GM08714 (cell line): ENCODE data around the gene PCK2.

Source experiments
- H3K4me3 ChIP-seq: fragments of 200-500 bp; sonication (Bioruptor generic); 2 replicates; pipeline ENCODE4 v1.5.1; 2014; ENCODE audit warnings: mild to moderate bottlenecking, low read length, inconsistent platforms
- ZNF274 ChIP-seq: IDR thresholded peaks from 2 replicates; pipeline ENCODE4 v1.6.1; 2012; ENCODE audit warnings: mild to moderate bottlenecking, low read depth, low read length

The PCK2 gene

GRCh38 chr14:24067133-24068082 is 26.7 kb upstream of the PCK2 start:
- TF ChIP-seq ZNF274: no peak
- no peak overlapping the region for H3K4me3 ChIP-seq

DNA sequence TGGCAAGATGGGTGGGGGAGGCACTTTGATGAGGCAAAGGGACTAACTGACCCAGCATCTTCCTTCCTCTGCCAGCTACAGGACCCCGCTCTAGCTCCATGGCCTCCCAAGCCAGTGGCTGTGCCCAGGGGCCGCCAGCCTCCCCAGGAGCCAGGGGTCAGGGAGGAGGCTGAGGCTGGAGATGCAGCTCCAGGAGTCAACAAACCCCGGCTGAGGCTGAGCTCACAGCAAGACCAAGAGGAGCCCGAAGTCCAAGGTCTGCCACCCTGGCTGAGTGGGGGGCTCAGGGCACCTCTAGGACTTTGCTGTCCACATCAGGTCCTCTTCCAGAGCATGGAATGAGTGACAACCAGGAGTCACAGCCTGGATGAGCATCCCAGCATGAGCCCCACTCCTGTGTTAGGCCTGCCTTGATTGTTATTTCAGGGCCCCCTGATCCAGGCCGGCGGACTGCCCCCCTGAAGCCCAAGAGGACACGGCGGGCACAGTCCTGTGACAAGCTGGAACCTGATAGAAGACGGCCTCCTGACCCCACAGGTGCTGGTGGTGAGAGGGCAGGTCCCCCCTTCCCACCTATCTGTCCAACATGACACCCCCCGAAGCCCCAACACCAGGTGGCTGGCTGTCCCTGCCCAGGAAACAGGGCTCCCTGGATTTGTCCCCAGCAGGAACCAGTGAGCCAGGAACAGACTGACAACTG is 25.2 kb upstream of the PCK2 start:
- no peak for TF ChIP-seq ZNF274
- no peak overlapping the region for H3K4me3 ChIP-seq

DNA sequence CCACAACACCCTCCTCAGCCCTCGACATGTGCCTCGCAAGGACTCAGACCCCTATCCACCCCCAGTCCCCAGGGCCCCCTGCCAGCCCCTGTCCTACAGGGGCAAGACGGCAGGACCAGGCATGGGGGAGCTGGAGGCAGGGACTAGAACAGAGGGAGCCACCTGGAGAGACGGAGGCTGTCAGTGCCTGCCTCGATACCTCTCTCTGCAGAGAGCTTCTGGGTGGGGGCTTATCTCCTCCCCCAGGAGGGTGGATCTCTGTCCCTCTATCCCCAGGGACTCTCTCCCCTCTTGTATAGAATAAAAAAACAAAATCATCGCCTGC is 24.7 kb upstream of the PCK2 start:
- no peak overlapping the region for H3K4me3 ChIP-seq
- no peak for TF ChIP-seq ZNF274

DNA sequence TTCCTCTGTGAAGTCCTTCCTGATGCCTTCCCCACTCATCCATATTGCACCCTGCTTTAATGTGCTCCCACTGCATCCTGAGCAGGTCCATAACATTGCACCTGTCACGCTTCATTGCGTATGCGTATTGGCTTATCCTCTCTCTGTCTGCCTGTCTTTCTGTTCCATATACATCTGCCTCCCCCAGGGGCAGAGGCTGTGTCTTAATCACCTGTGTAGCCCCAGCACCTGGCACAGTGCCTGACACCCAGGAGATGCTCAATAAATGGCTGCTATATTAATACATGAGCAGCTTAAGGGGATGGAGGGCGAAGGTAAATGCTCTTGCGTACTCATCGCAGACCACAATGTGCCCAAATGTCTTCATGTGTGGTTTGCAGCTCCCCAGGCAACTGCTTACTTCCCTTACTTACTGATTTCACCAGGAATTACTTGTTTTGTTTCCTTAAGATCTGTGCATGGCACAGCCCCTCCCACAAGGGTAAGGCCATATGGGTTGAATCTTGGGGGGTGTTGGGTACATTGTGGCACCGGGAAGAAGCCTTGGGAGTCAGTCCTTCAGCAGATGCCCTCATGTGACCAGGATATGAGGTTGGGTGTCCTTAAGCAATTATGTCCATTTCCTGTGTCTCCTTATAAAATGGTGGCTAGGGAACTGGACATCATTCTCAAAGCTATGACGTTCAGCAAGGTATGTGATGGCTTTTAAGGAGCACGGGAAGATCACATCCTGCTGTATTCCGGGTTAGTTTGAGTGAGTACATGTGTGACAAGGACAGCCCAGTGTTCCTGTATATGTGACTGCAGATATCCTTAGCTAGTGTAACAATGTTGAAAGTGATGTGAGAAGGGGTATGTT is 23.6 kb upstream of the PCK2 start:
- H3K4me3 ChIP-seq: no peak overlapping the region
- no peak for TF ChIP-seq ZNF274

- no peak for TF ChIP-seq ZNF274
- no peak within 1 kb of the TSS for H3K4me3 ChIP-seq
Measured at GRCh38 chr14:24071144-24071697, 22.9 kb upstream of the PCK2 start, which contains the start of gene CPNE6. Gene CPNE6 (plus strand): TSS chr14:24071562. CDS start chr14:24072937, 1,375 bp downstream.

DNA sequence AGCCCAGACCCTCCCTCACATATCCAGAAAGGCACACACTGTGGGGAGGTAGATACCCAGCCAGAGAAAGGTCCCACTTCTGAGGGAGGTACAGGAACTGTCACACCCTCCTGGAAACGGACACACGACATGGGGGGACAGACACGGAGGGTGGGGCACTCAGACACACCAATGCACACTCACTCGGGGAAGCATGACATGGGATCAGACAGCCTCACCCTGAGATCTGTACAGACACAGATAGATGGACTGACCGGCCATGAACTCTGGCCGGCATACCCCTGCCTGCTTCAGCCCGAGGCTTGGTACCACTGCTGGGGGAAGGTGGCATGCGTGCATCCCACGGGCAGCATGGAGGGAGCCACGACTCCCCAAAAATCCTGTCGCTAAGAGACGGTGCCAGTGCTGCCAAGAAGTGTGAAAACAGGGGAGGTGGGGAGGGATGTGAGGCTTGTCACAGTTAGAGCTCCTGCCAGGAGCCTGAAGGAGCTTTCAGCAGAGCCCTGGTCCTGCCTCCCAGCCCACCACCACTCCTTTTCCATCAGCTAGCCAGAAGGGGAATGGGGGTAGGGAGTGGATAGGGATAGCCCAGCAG is 22.2 kb upstream of the PCK2 start:
- no peak overlapping the region for H3K4me3 ChIP-seq
- no peak for TF ChIP-seq ZNF274

DNA sequence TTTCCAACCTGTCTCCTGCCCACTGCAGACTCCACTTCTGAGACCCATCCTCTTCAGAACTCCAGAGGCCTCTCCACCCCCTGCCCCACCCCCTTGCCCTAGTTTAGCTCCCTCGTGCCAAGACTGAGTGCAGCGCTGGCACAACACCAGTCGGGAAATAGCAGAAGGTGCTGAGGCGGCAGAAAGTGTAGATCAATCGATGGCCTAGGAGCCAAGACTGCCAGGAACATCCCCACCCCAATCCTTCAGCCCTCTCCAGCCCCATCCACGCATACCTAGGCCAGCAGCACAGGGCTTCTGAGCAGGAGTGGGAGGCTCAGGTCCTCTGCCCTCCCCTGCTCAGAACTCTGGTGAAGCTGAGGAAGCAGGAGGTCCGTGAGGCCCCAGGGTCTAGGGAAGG is 21.7 kb upstream of the PCK2 start:
- TF ChIP-seq ZNF274: no peak
- no peak overlapping the region for H3K4me3 ChIP-seq

GRCh38 chr14:24072881-24073877 is 20.9 kb upstream of the PCK2 start:
- no peak for TF ChIP-seq ZNF274
- H3K4me3 ChIP-seq: no peak overlapping the region

- TF ChIP-seq ZNF274: no peak
- H3K4me3 ChIP-seq: no peak overlapping the region
Measured at GRCh38 chr14:24074625-24075484, 19.3 kb upstream of the PCK2 start.

DNA sequence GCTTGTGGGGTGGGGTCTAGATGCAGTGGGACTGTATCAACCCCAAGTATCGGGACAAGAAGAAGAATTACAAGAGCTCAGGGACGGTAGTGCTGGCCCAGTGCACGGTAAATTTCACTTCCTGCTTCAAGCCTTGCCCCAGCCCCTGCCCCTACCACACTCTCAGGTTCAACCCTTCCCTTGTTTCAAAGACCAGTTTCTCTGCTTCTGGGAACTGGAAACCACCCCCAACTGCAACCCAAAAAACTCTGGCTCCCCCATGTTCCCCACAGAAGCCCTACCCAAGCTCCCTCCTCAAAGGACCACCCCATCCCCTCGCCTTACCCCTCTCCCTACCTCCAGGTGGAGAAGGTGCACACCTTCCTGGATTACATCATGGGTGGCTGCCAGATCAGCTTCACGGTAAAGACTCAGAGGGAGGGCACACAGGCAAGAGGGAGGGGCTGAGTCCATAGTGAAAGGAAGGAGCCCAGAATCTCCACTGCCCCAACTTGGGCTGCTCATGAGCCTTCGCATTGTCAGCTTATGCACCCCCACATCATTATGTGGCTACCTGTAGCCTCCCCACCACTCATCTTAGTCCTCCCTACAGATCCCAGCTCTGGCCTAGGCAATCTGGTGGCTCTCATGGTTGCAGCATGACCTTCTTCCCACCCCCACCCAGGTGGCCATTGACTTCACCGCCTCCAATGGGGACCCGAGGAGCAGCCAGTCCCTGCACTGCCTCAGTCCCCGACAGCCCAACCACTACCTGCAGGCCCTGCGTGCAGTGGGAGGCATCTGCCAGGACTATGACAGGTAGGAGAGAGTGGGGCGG is 18.4 kb upstream of the PCK2 start:
- no peak overlapping the region for H3K4me3 ChIP-seq
- TF ChIP-seq ZNF274: no peak

DNA sequence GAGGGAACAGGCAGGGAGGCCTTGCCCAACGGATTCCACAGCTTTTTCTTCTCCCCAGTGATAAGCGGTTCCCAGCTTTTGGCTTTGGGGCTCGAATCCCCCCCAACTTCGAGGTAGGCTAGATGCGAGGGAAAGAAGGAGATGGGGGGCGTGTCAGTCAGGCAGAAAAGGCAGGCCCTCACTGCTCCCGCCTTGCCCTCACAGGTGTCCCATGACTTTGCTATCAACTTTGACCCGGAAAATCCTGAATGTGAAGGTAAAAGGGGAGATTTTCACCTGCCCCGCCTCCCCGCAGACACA is 17.9 kb upstream of the PCK2 start:
- no peak overlapping the region for H3K4me3 ChIP-seq
- TF ChIP-seq ZNF274: no peak
